HepG2 (cell line): ENCODE results near the gene STX10. TPM values are rescaled to one million over a fixed set of nuclear protein-coding genes. Genes with fewer than 3 reads are reported as not detected.

Experiments used
- ATF6 ChIP-seq: sonication (generic); formaldehyde crosslinking; conservative IDR thresholded peaks from 2 replicates; pipeline ENCODE4 v1.4.0; 2020; ENCODE audit warnings: missing genetic modification reagents
- CBFB ChIP-seq: sonication (generic); formaldehyde crosslinking; IDR thresholded peaks from 2 replicates; pipeline ENCODE4 v1.4.0; 2020; ENCODE audit warnings: missing genetic modification reagents
- GABPB1 ChIP-seq: IDR thresholded peaks from 2 replicates; pipeline ENCODE4 v1.6.1; 2016; ENCODE audit warnings: mild to moderate bottlenecking, missing genetic modification reagents, moderate library complexity, missing compliant biosample characterization
- GPN1 ChIP-seq: sonication (generic); formaldehyde crosslinking; IDR thresholded peaks from 2 replicates; pipeline ENCODE4 v1.5.1; 2020; ENCODE audit warnings: missing genetic modification reagents, borderline replicate concordance
- MAX ChIP-seq: IDR thresholded peaks from 2 replicates; pipeline ENCODE4 v1.6.1; 2012; ENCODE audit warnings: inconsistent platforms
- MEF2D ChIP-seq: sonication (generic); formaldehyde crosslinking; IDR thresholded peaks from 2 replicates; pipeline ENCODE4 v1.5.1; 2020; ENCODE audit warnings: mild to moderate bottlenecking, missing genetic modification reagents
- NFE2L2 ChIP-seq: fragments of 150-350 bp; IDR thresholded peaks from 2 replicates; pipeline ENCODE4 v1.6.1; 2014; ENCODE audit warnings: low read length
- PHF8 ChIP-seq: sonication (generic); formaldehyde crosslinking; IDR thresholded peaks from 2 replicates; pipeline ENCODE4 v1.5.0; 2020; ENCODE audit warnings: missing genetic modification reagents
- RFX3 ChIP-seq: IDR thresholded peaks from 2 replicates; pipeline ENCODE4 v1.6.1; 2016; ENCODE audit warnings: missing biosample characterization, missing genetic modification reagents
- SMC3 ChIP-seq: IDR thresholded peaks from 2 replicates; pipeline ENCODE4 v1.6.1; 2011; ENCODE audit warnings: low read length, improper control_type of control experiment
- SOX13 ChIP-seq, 3 experiments: fragments of 450-650 bp in 1 of 3; sonication (generic) in 1 of 3; formaldehyde crosslinking in 1 of 3; IDR thresholded peaks in 2 of 3; conservative IDR thresholded peaks in 1 of 3; 2 replicates each; pipeline versions ENCODE4 v1.5.0 to v1.6.1; 2016 to 2020; ENCODE audit warnings: antibody characterized with exemption in 1 of 3, mild to moderate bottlenecking in 1 of 3, missing compliant biosample characterization in 1 of 3, missing genetic modification reagents in 1 of 3, moderate library complexity in 1 of 3
- SRF ChIP-seq: IDR thresholded peaks from 2 replicates; pipeline ENCODE4 v1.6.1; 2011; ENCODE audit warnings: mild to moderate bottlenecking, low read depth, low read length, moderate library complexity
- ZNF205 ChIP-seq: IDR thresholded peaks from 2 replicates; pipeline ENCODE4 v1.6.1; 2018; ENCODE audit warnings: missing biosample characterization, missing genetic modification reagents
- ZNF224 ChIP-seq: sonication (generic); formaldehyde crosslinking; IDR thresholded peaks from 2 replicates; pipeline ENCODE4 v1.5.0; 2020; ENCODE audit warnings: mild to moderate bottlenecking, missing genetic modification reagents
- ZNF282 ChIP-seq: fragments of 450-650 bp; IDR thresholded peaks from 2 replicates; pipeline ENCODE4 v1.6.1; 2018; ENCODE audit not compliant: partially characterized antibody
- ZNF354B ChIP-seq: sonication (generic); formaldehyde crosslinking; IDR thresholded peaks from 2 replicates; pipeline ENCODE4 v1.8.0; 2022; ENCODE audit warnings: mild to moderate bottlenecking, missing genetic modification reagents
- ZNF430 ChIP-seq: sonication (generic); formaldehyde crosslinking; IDR thresholded peaks from 2 replicates; pipeline ENCODE4 v1.9.0; 2021; ENCODE audit warnings: mild to moderate bottlenecking, missing genetic modification reagents
- ZNF552 ChIP-seq: sonication (generic); formaldehyde crosslinking; IDR thresholded peaks from 2 replicates; pipeline ENCODE4 v1.9.0; 2022; ENCODE audit warnings: missing genetic modification reagents, mild to moderate bottlenecking, borderline replicate concordance
- ZNF557 ChIP-seq: sonication (generic); formaldehyde crosslinking; IDR thresholded peaks from 2 replicates; pipeline ENCODE4 v1.4.0; 2020; ENCODE audit warnings: missing genetic modification reagents
- ZNF619 ChIP-seq: sonication (generic); formaldehyde crosslinking; IDR thresholded peaks from 2 replicates; pipeline ENCODE4 v1.4.0; 2020; ENCODE audit warnings: mild to moderate bottlenecking, missing genetic modification reagents
- ZNF792 ChIP-seq: IDR thresholded peaks from 2 replicates; pipeline ENCODE4 v1.6.1; 2016
- ZNF816 ChIP-seq: sonication (generic); formaldehyde crosslinking; IDR thresholded peaks from 2 replicates; pipeline ENCODE4 v1.8.0; 2022; ENCODE audit warnings: missing genetic modification reagents, mild to moderate bottlenecking, borderline replicate concordance
- ZSCAN21 ChIP-seq: sonication (generic); formaldehyde crosslinking; IDR thresholded peaks from 2 replicates; pipeline ENCODE4 v1.8.0; 2022; ENCODE audit warnings: mild to moderate bottlenecking, missing genetic modification reagents, moderate library complexity, borderline replicate concordance
- ZSCAN5A ChIP-seq: sonication (generic); formaldehyde crosslinking; IDR thresholded peaks from 2 replicates; pipeline ENCODE4 v1.8.0; 2022; ENCODE audit warnings: mild to moderate bottlenecking, missing genetic modification reagents, borderline replicate concordance
- polyA plus RNA-seq, 8 experiments: library from polyadenylated mRNA; depleted of rRNA in 3 of 8; stranded (reverse) in 7 of 8; unstranded in 1 of 8; fragments of >200 nt; fragmentation: Illumina TruSeq in 4 of 8; extraction: Trizol in 4 of 8; gene quantifications; 2 replicates each; pipeline versions ENCODE4 v1.2.1 to v1.2.3, GENCODE V29; 2011 to 2016; ENCODE audit warnings: low read depth in 4 of 8, missing spikeins in 1 of 8, mixed read lengths in 1 of 8; ENCODE audit not compliant: insufficient read depth in 1 of 8
- total RNA-seq, 5 experiments: library from RNA; depleted of rRNA; stranded (reverse); fragments of >200 nt; fragmentation: Illumina TruSeq; extraction: Trizol; gene quantifications; 2 replicates each; pipeline ENCODE4 v1.2.3, GENCODE V29; 2016; ENCODE audit warnings: low read depth in 1 of 5
- TF ChIP-seq, protein P1 (sequence below): IDR thresholded peaks from 2 replicates; pipeline ENCODE4 v1.6.1; 2018; ENCODE audit warnings: missing genetic modification reagents, mild to moderate bottlenecking, missing compliant biosample characterization

The STX10 gene
- total and polyA plus RNA-seq, 2 of the 13 experiments (the other 11 are each of a cell fraction or from before 2014, with no cell fraction given), result 47.9 to 66.4 TPM

DNA sequence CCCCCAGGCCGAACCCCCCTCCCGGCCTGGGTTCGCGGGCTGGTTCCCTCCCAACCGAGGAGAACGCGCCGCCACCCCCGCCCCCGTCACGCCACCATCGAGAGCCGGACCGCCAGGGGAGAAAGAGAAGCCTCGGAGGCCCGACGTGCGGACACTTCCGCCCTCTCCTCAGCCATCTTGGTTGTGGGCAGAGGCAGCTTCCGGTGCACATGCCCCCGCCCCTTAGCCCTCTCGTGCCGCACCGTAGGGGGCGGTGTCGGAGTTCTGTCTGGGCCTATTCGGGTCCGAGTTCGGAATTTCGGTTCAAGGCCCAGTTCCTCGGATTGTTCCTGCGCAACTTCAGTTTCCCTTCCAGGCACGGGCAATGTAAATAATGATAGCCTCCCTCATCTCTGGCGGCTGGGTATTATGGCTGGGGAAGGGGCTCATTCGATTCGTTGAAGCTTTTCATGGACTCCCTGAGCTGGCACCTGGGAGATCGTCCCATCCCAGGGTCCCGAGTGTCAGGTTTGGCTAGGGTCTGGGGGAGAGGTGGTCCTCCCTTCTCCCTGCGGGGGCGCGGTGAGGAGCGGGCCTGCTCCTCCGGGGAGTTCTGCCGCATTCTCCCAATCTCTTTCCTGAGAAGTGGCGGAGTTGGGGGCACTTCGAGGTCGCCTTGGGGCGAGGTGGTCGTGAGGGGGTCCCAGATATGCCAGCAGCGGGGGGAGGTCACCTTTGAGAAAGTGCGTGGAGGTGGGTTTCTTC, at the start of gene STX10, which contains the start of gene IER2 (continued):
- TF ChIP-seq ZNF792 (CRISPR knock-in tag) (peak; percentile 88), ZNF354B (CRISPR knock-in tag) (0 out of 2 replicates have a peak, but pooled peaks have one; percentile 48), ZNF619 (CRISPR knock-in tag) (no peak; the same call in 1 of the 2 replicates), SRF (peak; percentile 58; the same call in 1 of the 2 replicates), MAX (peak; percentile 82), ZNF816 (CRISPR knock-in tag) (peak; percentile 77; the same call in 1 of the 2 replicates), ZNF557 (CRISPR knock-in tag) (0 out of 2 replicates have a peak, but pooled peaks have one; percentile 76), GABPB1 (CRISPR knock-in tag) (peak; percentile 98), SOX13 (IDR thresholded peaks at IDR 0.05) (no peak; the same call in 1 of the 2 replicates), SOX13 (CRISPR knock-in tag; conservative IDR thresholded peaks at IDR 0.05 in 1 of 2, IDR thresholded peaks at IDR 0.05 in 1 of 2) (peak in 1 of 2 experiments; percentile 65; a peak in 2 of 4 replicates), ZSCAN21 (no peak; the same call in 1 of the 2 replicates), ZNF430 (peak; percentile 87), PHF8 (CRISPR knock-in tag) (peak; percentile 77; the same call in 1 of the 2 replicates), ZNF552 (no peak; the same call in 1 of the 2 replicates), ZNF224 (CRISPR knock-in tag) (no peak), ATF6 (0 out of 2 replicates have a peak, but pooled peaks have one; percentile 52), RFX3 (CRISPR knock-in tag) (no peak; the same call in 1 of the 2 replicates), GPN1 (no peak), ZSCAN5A (no peak), MEF2D (CRISPR knock-in tag) (peak; percentile 93), ZNF205 (CRISPR knock-in tag) (peak; percentile 83; the same call in 1 of the 2 replicates), CBFB (CRISPR knock-in tag) (peak; percentile 62; the same call in 1 of the 2 replicates), ZNF282 (no peak), NFE2L2 (no peak), SMC3 (peak; percentile 39)
- TF ChIP-seq, protein P1, sequence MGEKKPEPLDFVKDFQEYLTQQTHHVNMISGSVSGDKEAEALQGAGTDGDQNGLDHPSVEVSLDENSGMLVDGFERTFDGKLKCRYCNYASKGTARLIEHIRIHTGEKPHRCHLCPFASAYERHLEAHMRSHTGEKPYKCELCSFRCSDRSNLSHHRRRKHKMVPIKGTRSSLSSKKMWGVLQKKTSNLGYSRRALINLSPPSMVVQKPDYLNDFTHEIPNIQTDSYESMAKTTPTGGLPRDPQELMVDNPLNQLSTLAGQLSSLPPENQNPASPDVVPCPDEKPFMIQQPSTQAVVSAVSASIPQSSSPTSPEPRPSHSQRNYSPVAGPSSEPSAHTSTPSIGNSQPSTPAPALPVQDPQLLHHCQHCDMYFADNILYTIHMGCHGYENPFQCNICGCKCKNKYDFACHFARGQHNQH (CRISPR knock-in tag), result peak; percentile 81; the same call in 1 of the 2 replicates
